C4-2B (cell line): ENCODE data around the gene LPCAT2.

ENCODE experiments used
- ZFX ChIP-seq: fragments of 450-650 bp; IDR thresholded peaks from 2 replicates; pipeline ENCODE4 v1.6.1; 2017
- TF ChIP-seq, protein P1 (sequence below): fragments of 450-650 bp; conservative IDR thresholded peaks from 2 replicates; pipeline ENCODE4 v1.5.1; 2017; ENCODE audit warnings: mild to moderate bottlenecking

DNA sequence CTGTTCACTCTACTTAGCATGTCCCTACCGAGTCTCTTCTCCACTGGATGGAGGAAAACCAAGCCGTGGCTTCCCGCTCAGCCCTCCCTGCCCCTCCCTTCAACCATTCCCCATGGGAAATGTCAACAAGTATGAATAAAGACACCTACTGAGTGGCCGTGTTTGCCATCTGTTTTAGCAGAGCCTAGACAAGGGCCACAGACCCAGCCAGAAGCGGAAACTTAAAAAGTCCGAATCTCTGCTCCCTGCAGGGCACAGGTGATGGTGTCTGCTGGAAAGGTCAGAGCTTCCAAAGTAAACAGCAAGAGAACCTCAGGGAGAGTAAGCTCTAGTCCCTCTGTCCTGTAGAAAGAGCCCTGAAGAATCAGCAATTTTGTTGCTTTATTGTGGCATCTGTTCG, 2.8 kb upstream of the LPCAT2 start:
- TF ChIP-seq, protein P1, sequence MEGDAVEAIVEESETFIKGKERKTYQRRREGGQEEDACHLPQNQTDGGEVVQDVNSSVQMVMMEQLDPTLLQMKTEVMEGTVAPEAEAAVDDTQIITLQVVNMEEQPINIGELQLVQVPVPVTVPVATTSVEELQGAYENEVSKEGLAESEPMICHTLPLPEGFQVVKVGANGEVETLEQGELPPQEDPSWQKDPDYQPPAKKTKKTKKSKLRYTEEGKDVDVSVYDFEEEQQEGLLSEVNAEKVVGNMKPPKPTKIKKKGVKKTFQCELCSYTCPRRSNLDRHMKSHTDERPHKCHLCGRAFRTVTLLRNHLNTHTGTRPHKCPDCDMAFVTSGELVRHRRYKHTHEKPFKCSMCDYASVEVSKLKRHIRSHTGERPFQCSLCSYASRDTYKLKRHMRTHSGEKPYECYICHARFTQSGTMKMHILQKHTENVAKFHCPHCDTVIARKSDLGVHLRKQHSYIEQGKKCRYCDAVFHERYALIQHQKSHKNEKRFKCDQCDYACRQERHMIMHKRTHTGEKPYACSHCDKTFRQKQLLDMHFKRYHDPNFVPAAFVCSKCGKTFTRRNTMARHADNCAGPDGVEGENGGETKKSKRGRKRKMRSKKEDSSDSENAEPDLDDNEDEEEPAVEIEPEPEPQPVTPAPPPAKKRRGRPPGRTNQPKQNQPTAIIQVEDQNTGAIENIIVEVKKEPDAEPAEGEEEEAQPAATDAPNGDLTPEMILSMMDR = no peak
- no peak for TF ChIP-seq ZFX
